OCI-LY3 (cell line): ENCODE measurements around the gene VPS8.

ENCODE experiments used
- H2AFZ ChIP-seq: fragments of 200-600, 300-600 bp; shearing (Covaris generic); 2 replicates; pipeline ENCODE4 v1.6.0; 2014; ENCODE audit warnings: antibody characterized with exemption, low read depth, low read length
- H3K27ac ChIP-seq: fragments of 200-600, 300-600 bp; sonication (generic); 2 replicates; pipeline ENCODE4 v1.5.1; 2014; ENCODE audit warnings: mild to moderate bottlenecking, low read length, moderate library complexity, mixed read lengths
- H3K27me3 ChIP-seq: fragments of 200-600, 300-600 bp; sonication (generic); 2 replicates; pipeline ENCODE4 v1.6.1; 2014; ENCODE audit warnings: low read depth, low read length, mixed read lengths
- H3K36me3 ChIP-seq: fragments of 200-600, 300-600 bp; sonication (generic); replicated peaks from 2 replicates; pipeline ENCODE3; 2014; ENCODE audit warnings: low read depth, low read length, mixed read lengths
- H3K4me1 ChIP-seq: fragments of 300-600, 200-600 bp; sonication (generic); 2 replicates; pipeline ENCODE4 v1.6.1; 2014; ENCODE audit warnings: low read length, mixed read lengths
- H3K4me2 ChIP-seq: fragments of 200-600, 300-600 bp; sonication (generic); 2 replicates; pipeline ENCODE4 v1.6.1; 2014; ENCODE audit warnings: low read length, mixed read lengths
- H3K4me3 ChIP-seq: fragments of 300-600, 200-600 bp; sonication (generic); 2 replicates; pipeline ENCODE4 v1.5.1; 2014; ENCODE audit warnings: antibody characterized with exemption, mild to moderate bottlenecking, low read length, moderate library complexity
- H3K79me2 ChIP-seq: fragments of 300-600, 200-600 bp; shearing (Covaris generic); 2 replicates; pipeline ENCODE4 v1.6.1; 2014; ENCODE audit warnings: mild to moderate bottlenecking, low read length, mixed read lengths
- H3K9ac ChIP-seq: fragments of 300-600, 200-600 bp; shearing (Covaris generic); 2 replicates; pipeline ENCODE4 v1.6.0; 2014; ENCODE audit warnings: mild to moderate bottlenecking, low read length, moderate library complexity
- H3K9me3 ChIP-seq: fragments of 200-600, 300-600 bp; shearing (Covaris generic); 2 replicates; pipeline ENCODE4 v1.6.1; 2014; ENCODE audit warnings: low read length, mixed read lengths; ENCODE audit not compliant: insufficient read depth
- H4K20me1 ChIP-seq: fragments of 200-600, 300-600 bp; sonication (generic); 2 replicates; pipeline ENCODE4 v1.6.1; 2016; ENCODE audit warnings: low read length, mixed read lengths; ENCODE audit not compliant: insufficient read depth
- EZH2phosphoT487 ChIP-seq: fragments of 200-600 bp; shearing (Covaris generic); IDR thresholded peaks from 2 replicates; pipeline ENCODE4 v1.6.1; 2018; ENCODE audit warnings: antibody characterized with exemption, mixed run types, low read depth
- TF ChIP-seq, protein P1 (sequence below): fragments of 200-600, 300-600 bp; sonication (generic); IDR thresholded peaks from 2 replicates; pipeline ENCODE4 v1.5.1; 2014; ENCODE audit warnings: antibody characterized with exemption, low read length, low read depth

Gene VPS8

DNA sequence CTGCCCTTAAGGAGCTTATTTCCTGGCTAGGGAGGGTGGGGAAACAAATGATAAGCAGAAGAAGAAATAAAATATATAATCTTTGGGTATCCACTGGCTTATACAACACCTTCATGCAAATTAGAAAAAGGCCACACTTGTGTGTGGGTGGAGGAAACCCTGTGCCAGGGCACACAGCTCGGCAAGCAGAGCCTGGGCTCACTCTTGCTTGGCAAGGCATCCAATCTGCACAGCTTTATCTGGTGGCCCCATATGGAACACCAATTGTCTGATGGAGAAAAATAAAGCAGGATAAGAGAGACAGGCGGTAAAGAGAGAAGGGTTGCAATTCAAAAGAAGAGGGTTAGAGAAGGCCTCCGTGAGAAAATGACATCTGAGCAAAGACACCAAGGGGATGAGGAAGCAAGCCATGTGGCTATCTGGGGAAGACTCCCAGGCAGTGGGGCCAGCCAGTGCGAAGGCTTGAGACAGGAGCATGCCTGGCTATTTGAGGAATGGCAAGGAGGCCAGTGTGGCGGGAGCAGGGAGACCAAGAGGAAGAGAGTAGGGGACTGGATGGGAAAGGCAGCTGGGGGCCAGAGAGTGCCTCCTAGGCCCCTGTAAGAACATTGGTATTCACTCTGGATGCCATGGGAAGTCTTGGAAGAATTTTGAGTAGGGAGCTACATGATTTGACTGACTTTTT is 22.5 kb upstream of the VPS8 start:
- Histone ChIP-seq H3K9ac (no peak overlapping the region), H4K20me1 (no peaks in the 10 kb centered on the region), H3K27ac (no peak overlapping the region), H3K9me3 (no peaks in the 10 kb centered on the region), H3K4me3 (no peak overlapping the region), H3K4me2 (no peak overlapping the region), H3K4me1 (peaks cover 11% of the 10 kb centered on the region), H3K79me2 (no peaks in the 10 kb centered on the region), H2AFZ (no peak overlapping the region), H3K36me3 (no peaks in the 10 kb centered on the region), H3K27me3 (peaks cover 37% of the 10 kb centered on the region)
- no peak for TF ChIP-seq EZH2phosphoT487
- TF ChIP-seq, protein P1, sequence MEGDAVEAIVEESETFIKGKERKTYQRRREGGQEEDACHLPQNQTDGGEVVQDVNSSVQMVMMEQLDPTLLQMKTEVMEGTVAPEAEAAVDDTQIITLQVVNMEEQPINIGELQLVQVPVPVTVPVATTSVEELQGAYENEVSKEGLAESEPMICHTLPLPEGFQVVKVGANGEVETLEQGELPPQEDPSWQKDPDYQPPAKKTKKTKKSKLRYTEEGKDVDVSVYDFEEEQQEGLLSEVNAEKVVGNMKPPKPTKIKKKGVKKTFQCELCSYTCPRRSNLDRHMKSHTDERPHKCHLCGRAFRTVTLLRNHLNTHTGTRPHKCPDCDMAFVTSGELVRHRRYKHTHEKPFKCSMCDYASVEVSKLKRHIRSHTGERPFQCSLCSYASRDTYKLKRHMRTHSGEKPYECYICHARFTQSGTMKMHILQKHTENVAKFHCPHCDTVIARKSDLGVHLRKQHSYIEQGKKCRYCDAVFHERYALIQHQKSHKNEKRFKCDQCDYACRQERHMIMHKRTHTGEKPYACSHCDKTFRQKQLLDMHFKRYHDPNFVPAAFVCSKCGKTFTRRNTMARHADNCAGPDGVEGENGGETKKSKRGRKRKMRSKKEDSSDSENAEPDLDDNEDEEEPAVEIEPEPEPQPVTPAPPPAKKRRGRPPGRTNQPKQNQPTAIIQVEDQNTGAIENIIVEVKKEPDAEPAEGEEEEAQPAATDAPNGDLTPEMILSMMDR: no peak

DNA sequence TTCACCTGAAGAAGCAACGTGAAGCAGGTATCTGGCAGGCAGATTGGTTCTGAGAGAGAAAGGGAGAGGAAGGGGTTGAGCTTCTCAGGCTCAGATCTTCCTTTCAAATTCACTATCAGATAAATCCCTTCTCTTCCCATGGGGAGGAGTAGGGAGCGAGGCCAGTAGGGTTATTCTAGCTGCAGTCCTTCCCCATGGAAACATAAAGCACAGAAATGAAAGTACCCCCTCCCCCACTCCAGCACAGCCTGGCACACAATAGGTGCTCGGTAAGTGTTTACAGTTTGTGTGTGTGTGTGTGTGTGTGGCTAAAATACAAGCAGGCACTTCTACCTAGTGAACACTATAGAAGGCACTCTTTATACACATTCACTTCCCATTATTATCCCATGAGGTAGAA is 20.8 kb upstream of the VPS8 start:
- TF ChIP-seq, protein P1: no peak
- no peak for TF ChIP-seq EZH2phosphoT487
- Histone ChIP-seq H3K27ac (no peak overlapping the region), H3K9me3 (no peaks in the 10 kb centered on the region), H4K20me1 (no peaks in the 10 kb centered on the region), H3K27me3 (peaks cover 25% of the 10 kb centered on the region), H3K79me2 (no peaks in the 10 kb centered on the region), H2AFZ (no peak overlapping the region), H3K4me2 (no peak overlapping the region), H3K9ac (no peak overlapping the region), H3K4me3 (no peak overlapping the region), H3K4me1 (no peaks in the 10 kb centered on the region), H3K36me3 (no peaks in the 10 kb centered on the region)

DNA sequence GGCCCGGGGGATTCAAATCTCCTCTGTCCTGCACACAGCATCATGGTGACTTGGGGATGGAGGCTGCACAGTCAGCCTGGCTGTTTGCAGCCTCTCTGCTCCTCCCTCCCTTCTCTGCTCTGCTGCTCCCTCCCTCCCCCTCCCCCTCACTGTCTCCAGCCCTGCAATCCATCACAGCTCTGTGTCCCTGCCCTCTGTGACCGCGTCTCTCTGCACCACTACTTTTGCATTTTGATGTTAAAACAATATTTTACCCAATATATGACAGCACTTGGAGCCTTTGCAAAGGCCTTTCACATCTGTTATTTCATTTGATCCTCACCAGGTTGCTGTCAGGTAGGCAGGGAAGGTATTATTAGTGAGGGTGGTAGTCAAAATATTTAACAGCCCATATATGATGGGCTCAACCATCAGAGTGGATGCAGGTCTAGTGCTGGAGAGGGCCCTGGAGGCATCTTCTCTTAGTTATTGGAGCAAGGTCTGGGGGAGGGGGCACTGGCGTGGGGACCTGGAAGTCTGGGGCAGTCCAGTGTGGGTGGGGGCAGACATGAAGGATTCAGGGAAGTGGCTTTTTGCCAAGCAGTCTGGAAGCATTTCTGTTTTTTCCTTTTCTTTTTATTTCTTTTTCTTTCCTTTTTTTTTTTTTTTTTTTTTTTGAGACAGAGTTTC is 16.3 kb upstream of the VPS8 start:
- Histone ChIP-seq H3K4me1 (peaks cover 4% of the 10 kb centered on the region), H3K27me3 (peaks cover 30% of the 10 kb centered on the region), H3K27ac (no peak overlapping the region), H3K4me3 (no peak overlapping the region), H3K79me2 (no peaks in the 10 kb centered on the region), H3K4me2 (no peak overlapping the region), H3K36me3 (no peaks in the 10 kb centered on the region), H3K9me3 (no peaks in the 10 kb centered on the region), H2AFZ (no peak overlapping the region), H4K20me1 (no peaks in the 10 kb centered on the region), H3K9ac (no peak overlapping the region)
- TF ChIP-seq, protein P1: no peak
- no peak for TF ChIP-seq EZH2phosphoT487

GRCh38 chr3:184796551-184796950 is 15.4 kb upstream of the VPS8 start:
- Histone ChIP-seq H3K9me3 (no peaks in the 10 kb centered on the region), H3K27ac (no peak overlapping the region), H2AFZ (no peak overlapping the region), H3K79me2 (no peaks in the 10 kb centered on the region), H3K36me3 (no peaks in the 10 kb centered on the region), H4K20me1 (no peaks in the 10 kb centered on the region), H3K27me3 (peaks cover 30% of the 10 kb centered on the region), H3K4me3 (no peak overlapping the region), H3K4me1 (peaks cover 4% of the 10 kb centered on the region), H3K4me2 (no peak overlapping the region), H3K9ac (no peak overlapping the region)
- no peak for TF ChIP-seq EZH2phosphoT487
- TF ChIP-seq, protein P1: no peak
